Loucy (cell line): ENCODE results near the gene HOXD8.

ENCODE experiments used
- H2AFZ ChIP-seq: fragments of 200-600 bp; sonication (generic); 2 replicates; pipeline ENCODE4 v1.6.0; 2016; ENCODE audit warnings: antibody characterized with exemption, mild to moderate bottlenecking, low read length, moderate library complexity
- H3F3A ChIP-seq: fragments of 200-600 bp; 2 replicates; pipeline ENCODE4 v1.6.0; 2016; ENCODE audit warnings: antibody characterized with exemption, low read depth, mild to moderate bottlenecking
- H3K27me3 ChIP-seq: fragments of 200-600 bp; sonication (generic); 2 replicates; pipeline ENCODE4 v1.6.1; 2014; ENCODE audit warnings: low read length, mild to moderate bottlenecking; ENCODE audit not compliant: insufficient read depth, poor library complexity, severe bottlenecking
- H3K36me3 ChIP-seq: fragments of 200-600 bp; sonication (generic); 2 replicates; pipeline ENCODE4 v1.6.1; 2016; ENCODE audit warnings: low read length; ENCODE audit not compliant: insufficient read depth
- H3K4me1 ChIP-seq: fragments of 200-600 bp; sonication (generic); 2 replicates; pipeline ENCODE4 v1.5.1; 2014; ENCODE audit warnings: low read length, mild to moderate bottlenecking; ENCODE audit not compliant: insufficient read depth, poor library complexity, severe bottlenecking
- H3K4me2 ChIP-seq: fragments of 200-600 bp; sonication (generic); 2 replicates; pipeline ENCODE4 v1.6.0; 2014; ENCODE audit warnings: antibody characterized with exemption, low read length, low read depth, mild to moderate bottlenecking; ENCODE audit not compliant: poor library complexity, severe bottlenecking
- H3K4me3 ChIP-seq: fragments of 200-600 bp; sonication (generic); 2 replicates; pipeline ENCODE4 v1.5.1; 2014; ENCODE audit warnings: low read length, mild to moderate bottlenecking, mixed read lengths; ENCODE audit not compliant: poor library complexity, severe bottlenecking
- H3K79me2 ChIP-seq: fragments of 200-600 bp; sonication (generic); 2 replicates; pipeline ENCODE4 v1.6.1; 2014; ENCODE audit warnings: low read length; ENCODE audit not compliant: insufficient read depth
- H3K9ac ChIP-seq: fragments of 200-600 bp; sonication (generic); 2 replicates; pipeline ENCODE4 v1.6.0; 2014; ENCODE audit warnings: mild to moderate bottlenecking, low read depth, low read length, moderate library complexity; ENCODE audit not compliant: poor library complexity, severe bottlenecking
- H3K9me2 ChIP-seq: fragments of 200-600 bp; sonication (generic); replicated peaks from 2 replicates; pipeline ENCODE4 v1.6.1; 2016; ENCODE audit warnings: low read depth, low read length, mixed read lengths
- H3K9me3 ChIP-seq: fragments of 200-600 bp; sonication (generic); 2 replicates; pipeline ENCODE4 v1.6.1; 2014; ENCODE audit warnings: mild to moderate bottlenecking, antibody characterized with exemption, low read length, low read depth; ENCODE audit not compliant: insufficient read depth
- H4K20me1 ChIP-seq: fragments of 200-600 bp; sonication (generic); 2 replicates; pipeline ENCODE4 v1.6.0; 2014; ENCODE audit warnings: antibody characterized with exemption, low read length, mild to moderate bottlenecking; ENCODE audit not compliant: insufficient read depth, poor library complexity, severe bottlenecking
- EZH2phosphoT487 ChIP-seq: fragments of 200-600 bp; IDR thresholded peaks from 2 replicates; pipeline ENCODE4 v1.6.1; 2018; ENCODE audit warnings: antibody characterized with exemption, mild to moderate bottlenecking, moderate library complexity, borderline replicate concordance
- TF ChIP-seq, protein P1 (sequence below): fragments of 200-600 bp; sonication (generic); conservative IDR thresholded peaks from 2 replicates; pipeline ENCODE4 v1.5.1; 2014; ENCODE audit warnings: mild to moderate bottlenecking, antibody characterized with exemption, low read length

The HOXD8 gene

DNA sequence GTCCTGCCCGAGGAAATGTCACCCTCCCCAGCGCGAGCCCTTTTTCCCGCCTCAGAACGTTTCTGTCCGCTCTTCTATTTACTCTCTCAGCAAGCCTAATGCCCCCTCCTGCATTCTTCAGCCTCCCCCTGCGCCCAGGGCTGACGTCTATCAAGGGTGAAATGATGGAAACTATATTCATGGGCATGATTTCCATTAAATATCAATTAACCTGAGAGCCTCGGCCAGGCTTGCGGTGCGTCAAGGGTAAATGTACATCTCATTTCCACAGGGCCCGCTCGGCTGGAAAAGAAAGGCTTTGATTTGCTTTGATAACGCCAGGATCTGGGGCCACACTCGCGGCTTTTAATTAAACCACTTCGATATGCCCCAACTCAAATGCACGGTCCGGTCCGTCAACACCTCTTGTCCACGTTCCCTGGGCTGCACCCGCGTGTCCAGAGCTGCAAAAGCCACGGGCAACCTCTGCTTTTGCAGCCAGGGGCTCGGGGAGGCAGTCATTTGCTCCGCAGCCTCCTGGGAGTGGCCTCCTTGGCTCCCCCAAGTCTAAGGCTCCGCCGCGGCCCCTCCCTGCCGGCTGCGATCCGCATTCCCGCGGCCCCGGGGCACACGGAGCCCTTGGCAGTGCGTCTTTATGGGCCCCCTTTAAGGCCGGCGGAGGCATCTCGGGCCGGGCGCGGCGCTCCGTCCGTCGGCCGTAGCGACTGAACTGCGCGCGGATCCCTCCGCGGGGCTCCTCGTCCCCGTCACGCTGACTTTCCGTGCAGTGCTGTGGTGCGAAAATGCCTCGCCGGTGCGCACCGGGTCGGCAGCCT lies at the start of gene HOXD8:
HOXD8 (plus strand) TSS at position 724 of the 815 bp plus-strand sequence. CDS start 662 bp downstream, outside the sequence.
- TF ChIP-seq, protein P1, sequence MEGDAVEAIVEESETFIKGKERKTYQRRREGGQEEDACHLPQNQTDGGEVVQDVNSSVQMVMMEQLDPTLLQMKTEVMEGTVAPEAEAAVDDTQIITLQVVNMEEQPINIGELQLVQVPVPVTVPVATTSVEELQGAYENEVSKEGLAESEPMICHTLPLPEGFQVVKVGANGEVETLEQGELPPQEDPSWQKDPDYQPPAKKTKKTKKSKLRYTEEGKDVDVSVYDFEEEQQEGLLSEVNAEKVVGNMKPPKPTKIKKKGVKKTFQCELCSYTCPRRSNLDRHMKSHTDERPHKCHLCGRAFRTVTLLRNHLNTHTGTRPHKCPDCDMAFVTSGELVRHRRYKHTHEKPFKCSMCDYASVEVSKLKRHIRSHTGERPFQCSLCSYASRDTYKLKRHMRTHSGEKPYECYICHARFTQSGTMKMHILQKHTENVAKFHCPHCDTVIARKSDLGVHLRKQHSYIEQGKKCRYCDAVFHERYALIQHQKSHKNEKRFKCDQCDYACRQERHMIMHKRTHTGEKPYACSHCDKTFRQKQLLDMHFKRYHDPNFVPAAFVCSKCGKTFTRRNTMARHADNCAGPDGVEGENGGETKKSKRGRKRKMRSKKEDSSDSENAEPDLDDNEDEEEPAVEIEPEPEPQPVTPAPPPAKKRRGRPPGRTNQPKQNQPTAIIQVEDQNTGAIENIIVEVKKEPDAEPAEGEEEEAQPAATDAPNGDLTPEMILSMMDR: no peak
- no peak for TF ChIP-seq EZH2phosphoT487
- Histone ChIP-seq H3K27me3 (no peaks in the 10 kb centered on the region), H2AFZ (no peak within 1 kb of the TSS), H3K9ac (no peak within 1 kb of the TSS), H4K20me1 (no peaks in the 10 kb centered on the region), H3K4me2 (no peak within 1 kb of the TSS), H3K36me3 (no peaks in the 10 kb centered on the region), H3K4me1 (no peaks in the 10 kb centered on the region), H3K4me3 (no peak within 1 kb of the TSS), H3K79me2 (no peaks in the 10 kb centered on the region), H3K9me2 (no peaks in the 10 kb centered on the region), H3F3A (no peaks in the 10 kb centered on the region), H3K9me3 (no peaks in the 10 kb centered on the region)

DNA sequence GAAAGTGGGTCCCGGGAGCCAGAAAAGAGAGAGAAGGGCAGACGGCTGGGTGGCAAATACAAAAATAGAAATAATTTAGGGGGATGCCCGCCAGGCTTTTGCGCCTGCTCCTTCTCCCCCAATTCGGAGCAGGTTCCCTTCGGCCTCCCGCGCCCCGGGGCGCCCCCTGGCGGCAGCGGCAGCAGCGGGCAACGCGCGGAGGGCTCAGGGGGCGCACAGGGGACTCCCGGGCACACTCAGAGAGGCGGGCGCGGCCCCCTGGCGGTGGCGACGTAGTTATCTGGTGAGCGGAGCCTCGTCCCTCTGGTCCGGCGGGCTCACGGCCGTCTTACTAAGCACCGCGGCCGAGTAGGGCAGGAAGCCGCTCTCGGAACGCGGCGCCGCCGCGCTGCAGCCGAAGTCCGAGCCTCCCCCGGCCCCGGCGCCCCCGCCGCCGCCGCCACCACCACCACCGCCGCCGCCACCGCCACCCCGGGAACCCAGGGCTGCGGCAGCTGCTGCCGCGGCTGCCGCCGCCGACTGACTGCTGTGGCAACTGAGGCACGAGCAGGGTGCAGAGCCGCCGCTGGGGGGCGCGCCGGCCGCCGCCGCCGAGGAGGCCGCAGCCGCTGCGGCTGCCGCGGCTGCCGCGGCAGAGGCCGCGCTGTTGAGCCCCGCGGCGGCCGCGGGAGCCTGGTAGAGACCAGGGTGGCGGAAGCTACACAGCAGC lies 49.5 kb upstream of the HOXD8 start:
- Histone ChIP-seq H3K9ac (no peak overlapping the region), H3K4me3 (no peak overlapping the region), H3K36me3 (no peaks in the 10 kb centered on the region), H2AFZ (no peak overlapping the region), H3K4me1 (no peaks in the 10 kb centered on the region), H3F3A (no peaks in the 10 kb centered on the region), H3K4me2 (no peak overlapping the region), H3K79me2 (no peaks in the 10 kb centered on the region), H3K27me3 (no peaks in the 10 kb centered on the region), H3K9me3 (no peaks in the 10 kb centered on the region), H3K9me2 (no peaks in the 10 kb centered on the region), H4K20me1 (no peaks in the 10 kb centered on the region)
- TF ChIP-seq EZH2phosphoT487: no peak
- TF ChIP-seq, protein P1: no peak

DNA sequence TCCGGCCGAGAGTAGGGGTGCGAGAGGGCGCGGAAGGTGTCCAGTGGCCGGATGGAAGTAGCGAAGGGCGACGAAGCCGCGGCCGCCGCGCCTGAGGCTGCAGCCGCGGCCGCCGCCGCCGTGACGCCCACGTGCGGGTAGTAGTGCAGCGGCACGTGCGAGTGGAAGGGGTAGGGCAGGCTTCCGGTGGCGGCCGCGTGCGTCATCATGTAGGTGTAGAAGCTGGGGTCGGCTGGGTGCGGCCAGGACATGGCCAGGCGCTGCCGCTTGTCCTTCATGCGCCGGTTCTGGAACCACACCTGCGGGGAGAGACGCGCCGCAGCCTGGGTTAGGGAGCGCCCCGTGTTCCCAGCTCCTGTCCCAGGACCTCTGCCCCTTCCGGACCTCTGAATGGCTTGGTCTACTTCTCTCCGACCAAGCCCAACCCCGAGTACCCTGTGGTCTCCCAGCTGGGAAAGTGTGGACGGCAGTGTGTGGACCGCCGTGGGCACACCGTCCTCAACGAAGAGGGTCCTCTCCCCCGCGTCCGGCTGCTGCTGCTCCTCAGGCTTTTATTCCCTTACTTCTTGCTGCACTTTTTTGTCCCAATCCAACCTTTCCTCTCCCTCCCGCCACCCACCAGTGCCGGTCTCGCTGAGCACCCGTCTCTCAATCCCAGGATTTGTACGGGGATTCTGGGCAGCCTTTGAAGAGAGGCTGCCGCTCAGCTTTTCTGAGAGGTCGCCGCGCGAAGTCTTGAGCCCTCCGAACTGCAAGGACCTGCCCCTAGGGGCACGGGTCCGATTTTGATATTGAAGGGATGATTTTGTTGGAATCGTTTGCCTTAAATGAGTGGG lies 48.7 kb upstream of the HOXD8 start:
- Histone ChIP-seq H3K4me3 (no peak overlapping the region), H3F3A (no peaks in the 10 kb centered on the region), H3K4me1 (no peaks in the 10 kb centered on the region), H2AFZ (no peak overlapping the region), H3K9me2 (no peaks in the 10 kb centered on the region), H3K4me2 (no peak overlapping the region), H4K20me1 (no peaks in the 10 kb centered on the region), H3K9ac (no peak overlapping the region), H3K79me2 (no peaks in the 10 kb centered on the region), H3K36me3 (no peaks in the 10 kb centered on the region), H3K27me3 (no peaks in the 10 kb centered on the region), H3K9me3 (no peaks in the 10 kb centered on the region)
- TF ChIP-seq EZH2phosphoT487: no peak
- TF ChIP-seq, protein P1: no peak
